ENCODE measurements around the gene PMS2.

GRCh38 chr7:6031567-6031966, 22.7 kb upstream of the PMS2 start:
- no peak for TF ChIP-seq POLR2A (IDR thresholded peaks at IDR 0.05)
- TF ChIP-seq CTCF (IDR thresholded peaks at IDR 0.05), result no peak
